ENCODE data around the gene SLC25A42.

- TF ChIP-seq POLR2AphosphoS5 (IDR thresholded peaks at IDR 0.05; ENCODE audit: low read depth, low read length) (no peak), POLR2A (IDR thresholded peaks at IDR 0.05; ENCODE audit: low read depth, low read length) (no peak), POU2F2 (IDR thresholded peaks at IDR 0.05; ENCODE audit: low read depth, low read length) (no peak), TAF1 (IDR thresholded peaks at IDR 0.05; ENCODE audit: low read depth, low read length) (no peak), SPI1 (IDR thresholded peaks at IDR 0.05; ENCODE audit: low read depth, low read length) (no peak), PAX5 (IDR thresholded peaks at IDR 0.05; ENCODE audit: insufficient read depth, low read length, severe bottlenecking) (no peak)
Measured at GRCh38 chr19:19062454-19063182, 1.2 kb upstream of the SLC25A42 start.

Data from GM12891 (cell line).